IMR-90 (cell line): ENCODE results near the gene IL16.

Source experiments
- CEBPB ChIP-seq: IDR thresholded peaks from 2 replicates; pipeline ENCODE4 v1.6.1; 2012; ENCODE audit warnings: low read depth, low read length, improper control_type of control experiment
- CTCF ChIP-seq: conservative IDR thresholded peaks from 2 replicates; pipeline ENCODE4 v1.5.1; 2012; ENCODE audit warnings: mild to moderate bottlenecking, low read depth, low read length, improper control_type of control experiment
- ELK1 ChIP-seq: fragments of 150-350 bp; IDR thresholded peaks from 2 replicates; pipeline ENCODE4 v1.6.1; 2016; ENCODE audit warnings: low read depth, mild to moderate bottlenecking, low read length, moderate library complexity, borderline replicate concordance
- MAFK ChIP-seq: IDR thresholded peaks from 2 replicates; pipeline ENCODE4 v1.6.1; 2012; ENCODE audit warnings: low read depth, low read length, improper control_type of control experiment
- NFE2L2 ChIP-seq: fragments of 150-350 bp; IDR thresholded peaks from 2 replicates; pipeline ENCODE4 v1.6.1; 2016; ENCODE audit warnings: low read depth, mild to moderate bottlenecking, low read length
- POLR2A ChIP-seq: IDR thresholded peaks from 2 replicates; pipeline ENCODE4 v1.6.1; 2012; ENCODE audit warnings: mild to moderate bottlenecking, low read depth, low read length
- RAD21 ChIP-seq: IDR thresholded peaks from 2 replicates; pipeline ENCODE4 v1.6.1; 2012; ENCODE audit warnings: low read length, improper control_type of control experiment
- RCOR1 ChIP-seq: IDR thresholded peaks from 2 replicates; pipeline ENCODE4 v1.6.1; 2012; ENCODE audit warnings: mild to moderate bottlenecking, low read length, improper control_type of control experiment; ENCODE audit not compliant: insufficient replicate concordance
- RFX5 ChIP-seq: IDR thresholded peaks from 2 replicates; pipeline ENCODE4 v1.8.0; 2012; ENCODE audit warnings: low read depth, mild to moderate bottlenecking, low read length, moderate library complexity
- SMC3 ChIP-seq: fragments of 150-350 bp; IDR thresholded peaks from 2 replicates; pipeline ENCODE4 v1.6.1; 2016; ENCODE audit warnings: low read depth, mild to moderate bottlenecking, antibody characterized with exemption, low read length, moderate library complexity
- USF2 ChIP-seq: fragments of 150-350 bp; IDR thresholded peaks from 2 replicates; pipeline ENCODE4 v1.6.1; 2017; ENCODE audit warnings: mild to moderate bottlenecking, antibody characterized with exemption, low read length, low read depth

- TF ChIP-seq CTCF (no peak), USF2 (no peak), POLR2A (no peak), RCOR1 (no peak), MAFK (no peak), RAD21 (no peak), CEBPB (no peak), NFE2L2 (no peak; the same call in 1 of the 2 replicates), RFX5 (no peak), ELK1 (no peak), SMC3 (no peak)
Measured at GRCh38 chr15:81235276-81236123, 38.8 kb downstream of the IL16 start.
